Naive thymus-derived CD4-positive, alpha-beta T cell (primary cell): ENCODE data around the gene APP. TPM values are rescaled to one million over a fixed set of nuclear protein-coding genes. Genes with fewer than 3 reads are reported as not detected.

Experiments used
- ATAC-seq: fragments of 150-1000 bp; cut with Tn5 transposase; 2 replicates; pipeline ENCODE4 v1.10.0; 2021; ENCODE audit warnings: mild to moderate bottlenecking, moderate library complexity
- CTCF ChIA-PET: fragments of 350-600 bp; sonication (Branson Sonifier 250); formaldehyde crosslinking; loops from one replicate; lab custom pipeline; 2021; ENCODE audit warnings: antibody characterized with exemption; lab: Charles Lee
- POLR2A ChIA-PET: fragments of 350-600 bp; sonication (Branson Sonifier 250); formaldehyde crosslinking; loops from one replicate; lab custom pipeline; 2021; ENCODE audit warnings: antibody characterized with exemption, inconsistent platforms; lab: Charles Lee
- DNase-seq, 9 donors: peaks; one replicate each; pipeline versions ENCODE4 v3.0.0 to v3.0.0-alpha.2; 2020 to 2022; ENCODE audit warnings: mixed read lengths in 1 of 9
- H3K27ac ChIP-seq: one replicate; pipeline ENCODE4 v1.7.0; 2013; ENCODE audit warnings: mild to moderate bottlenecking, low read depth, low read length, moderate library complexity
- H3K27me3 ChIP-seq, 2 donors: one replicate each; pipeline ENCODE4 v1.7.0; 2013; ENCODE audit warnings: low read length in 2 of 2, mild to moderate bottlenecking in 2 of 2, moderate library complexity in 2 of 2; ENCODE audit not compliant: control insufficient read depth in 2 of 2, insufficient read depth in 2 of 2
- H3K36me3 ChIP-seq, 3 experiments: 1 replicate in 2 of 3; 2 replicates in 1 of 3; pipeline ENCODE4 v1.7.0; 2013; ENCODE audit warnings: low read length in 3 of 3, mild to moderate bottlenecking in 3 of 3, moderate library complexity in 1 of 3; ENCODE audit not compliant: insufficient read depth in 3 of 3, control insufficient read depth in 2 of 3
- H3K4me1 ChIP-seq, 2 donors: one replicate each; pipeline ENCODE4 v1.7.0; 2013; ENCODE audit warnings: low read length in 2 of 2, mild to moderate bottlenecking in 2 of 2, moderate library complexity in 1 of 2; ENCODE audit not compliant: control insufficient read depth in 2 of 2, insufficient read depth in 2 of 2
- H3K4me3 ChIP-seq: 2 replicates; pipeline ENCODE4 v1.7.0; 2013; ENCODE audit warnings: mild to moderate bottlenecking, low read length
- H3K9me3 ChIP-seq, 3 experiments: 1 replicate in 2 of 3; 2 replicates in 1 of 3; pipeline ENCODE4 v1.7.0; 2013; ENCODE audit warnings: low read length in 3 of 3; ENCODE audit not compliant: control insufficient read depth in 2 of 3
- H3K27ac Mint-ChIP-seq, 9 donors: one replicate each; pipeline ENCODE4 v1.8.0; 2020 to 2022; ENCODE audit warnings: mixed read lengths in 9 of 9, mild to moderate bottlenecking in 8 of 9, moderate library complexity in 5 of 9, inconsistent platforms in 2 of 9
- H3K27me3 Mint-ChIP-seq, 5 donors: one replicate each; pipeline ENCODE4 v1.8.0; 2021 to 2022; ENCODE audit warnings: mixed read lengths in 5 of 5, mild to moderate bottlenecking in 1 of 5
- H3K36me3 Mint-ChIP-seq, 5 donors: one replicate each; pipeline ENCODE4 v1.8.0; 2020 to 2022; ENCODE audit warnings: mixed read lengths in 5 of 5, mild to moderate bottlenecking in 3 of 5, inconsistent platforms in 1 of 5
- H3K4me1 Mint-ChIP-seq, 7 donors: one replicate each; pipeline ENCODE4 v1.8.0; 2020 to 2022; ENCODE audit warnings: mixed read lengths in 7 of 7, mild to moderate bottlenecking in 3 of 7, inconsistent platforms in 1 of 7
- H3K4me3 Mint-ChIP-seq, 10 donors: one replicate each; pipeline ENCODE4 v1.8.0; 2020 to 2022; ENCODE audit warnings: mild to moderate bottlenecking in 10 of 10, mixed read lengths in 10 of 10, moderate library complexity in 6 of 10, inconsistent platforms in 2 of 10
- H3K9me3 Mint-ChIP-seq, 11 donors: one replicate each; pipeline ENCODE4 v1.8.0; 2020 to 2022; ENCODE audit warnings: mixed read lengths in 11 of 11, mild to moderate bottlenecking in 4 of 11, inconsistent platforms in 1 of 11, moderate library complexity in 1 of 11
- intact Hi-C, 2 donors: fragments of 100-400 bp; cut with micrococcal nuclease; formaldehyde crosslinking; loops; one replicate each; pipeline ENCODE4 v1.15.1; 2023
- polyA plus RNA-seq, 2 donors: library from polyadenylated mRNA; unstranded; fragments of 300-500 nt; fragmentation: Illumina TruSeq; gene quantifications; one replicate each; pipeline ENCODE4 v1.2.3, GENCODE V29; 2021
- total RNA-seq, 6 experiments: library from RNA in 5 of 6; stranded (reverse) in 5 of 6; gene quantifications; 1 replicate in 5 of 6; 2 replicates in 1 of 6; pipeline ENCODE4 v1.2.3 and lab custom pipeline; 2021 to 2026

Gene APP
- total and polyA plus RNA-seq, 7 experiments from 2014 or later, result 19.8 to 68.0 (median 54.9) TPM

DNA sequence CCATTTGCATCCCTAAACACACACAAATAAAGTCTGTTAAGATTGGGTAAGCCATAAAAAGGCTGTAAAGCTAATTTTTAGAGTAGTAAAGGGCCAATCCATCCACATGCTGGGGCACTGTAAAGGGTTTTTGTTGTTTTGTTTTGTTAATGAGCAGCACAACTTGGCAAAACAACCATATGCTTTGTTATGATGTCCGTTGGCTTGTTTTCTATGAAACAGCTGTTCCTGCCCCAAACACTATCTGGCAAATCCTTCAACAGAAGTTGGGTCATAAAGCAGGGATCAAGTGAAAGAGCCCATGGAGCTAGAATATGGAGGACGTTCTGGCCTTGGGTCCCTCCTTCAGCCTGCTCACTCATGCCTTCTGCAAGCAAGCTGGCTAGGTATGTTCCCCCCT lies 183.6 kb downstream of the APP start:
- ChIA-PET CTCF (no interaction called here), POLR2A (no interaction called here)
- Histone ChIP-seq H3K9me3 (no peaks in the 10 kb centered on the region), H3K36me3 (peaks cover 0 to 2% (median 0%) of the 10 kb centered on the region in 3 experiments), H3K27ac (no peak overlapping the region), H3K27me3 (no peaks in the 10 kb centered on the region), H3K4me1 (no peaks in the 10 kb centered on the region), H3K4me3 (no peak overlapping the region)
- Mint-ChIP-seq H3K27ac (no peak overlapping the region), H3K36me3 (peaks cover 0 to 39% (median 25%) of the 10 kb centered on the region in 5 donors), H3K27me3 (no peaks in the 10 kb centered on the region), H3K4me3 (no peak overlapping the region), H3K4me1 (peaks cover 0 to 2% (median 0%) of the 10 kb centered on the region in 7 donors), H3K9me3 (no peaks in the 10 kb centered on the region)
- intact Hi-C loops, result no loop called here
- ATAC-seq (no peak), DNase-seq (no peak)

DNA sequence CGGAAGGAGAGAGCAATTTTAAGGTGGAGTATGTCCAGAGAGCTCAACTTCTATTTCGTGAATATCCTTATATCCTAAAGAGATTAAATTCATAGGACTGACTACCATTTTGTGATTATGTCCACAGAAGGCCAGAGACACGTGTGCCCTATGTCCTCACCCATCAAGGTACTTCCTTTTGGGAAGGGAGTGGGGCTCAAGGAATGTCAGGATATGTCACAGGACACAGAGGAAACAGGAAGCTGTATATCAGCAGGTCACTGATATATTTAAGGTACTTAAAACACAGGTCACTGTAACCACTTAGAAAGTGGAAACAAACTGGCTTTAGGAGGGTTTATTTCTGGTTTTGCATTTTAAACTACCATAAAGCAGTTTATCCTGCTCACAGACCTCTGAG lies 184.6 kb downstream of the APP start:
- Histone ChIP-seq H3K27me3 (no peaks in the 10 kb centered on the region), H3K36me3 (peaks cover 0 to 2% (median 0%) of the 10 kb centered on the region in 3 experiments), H3K4me1 (no peaks in the 10 kb centered on the region), H3K27ac (no peak overlapping the region), H3K9me3 (no peaks in the 10 kb centered on the region), H3K4me3 (no peak overlapping the region)
- H3K27ac Mint-ChIP-seq, result no peak overlapping the region
- ATAC-seq (no peak), DNase-seq (no peak)
- no peak overlapping the region for H3K4me3 Mint-ChIP-seq
- peaks cover 0 to 41% (median 28%) of the 10 kb centered on the region in 5 donors for H3K36me3 Mint-ChIP-seq
- no peaks in the 10 kb centered on the region for H3K27me3 Mint-ChIP-seq
- CTCF ChIA-PET, result no interaction called here
- H3K4me1 Mint-ChIP-seq, result peaks cover 0 to 2% (median 0%) of the 10 kb centered on the region in 7 donors
- H3K9me3 Mint-ChIP-seq, result no peaks in the 10 kb centered on the region
- POLR2A ChIA-PET, result no interaction called here
- intact Hi-C loops, result no loop called here

DNA sequence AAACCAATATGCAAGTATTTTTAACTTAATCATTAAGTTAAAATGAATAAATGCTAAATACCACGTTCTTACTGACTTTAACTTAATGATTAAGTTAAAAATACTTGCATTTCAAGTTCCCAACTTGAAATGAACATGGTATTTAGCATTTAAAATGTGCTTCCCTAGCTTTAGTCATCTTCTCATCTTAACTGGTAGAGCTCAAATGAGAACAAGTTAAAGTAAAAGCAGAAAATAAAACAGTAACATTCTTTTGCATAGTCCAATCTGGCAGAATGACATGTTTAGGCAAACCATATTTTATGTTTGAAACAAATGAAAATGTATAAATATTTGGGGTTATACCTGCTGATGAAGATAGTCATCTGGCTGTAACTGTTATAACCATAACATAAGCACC lies 186.0 kb downstream of the APP start:
- H3K9me3 Mint-ChIP-seq, result no peaks in the 10 kb centered on the region
- POLR2A ChIA-PET, result no interaction called here
- CTCF ChIA-PET, result interaction anchor here (1.3 kb wide), 1 partner anchor 16 kb away, joined by 3 read pairs; no protein-coding TSS in a partner anchor
- H3K27me3 Mint-ChIP-seq, result no peaks in the 10 kb centered on the region
- Histone ChIP-seq H3K4me1 (no peaks in the 10 kb centered on the region), H3K9me3 (no peaks in the 10 kb centered on the region), H3K27ac (no peak overlapping the region), H3K4me3 (no peak overlapping the region), H3K36me3 (peaks cover 0 to 7% (median 2%) of the 10 kb centered on the region in 3 experiments), H3K27me3 (no peaks in the 10 kb centered on the region)
- H3K4me1 Mint-ChIP-seq, result peaks cover 0 to 5% (median 0%) of the 10 kb centered on the region in 7 donors
- intact Hi-C loops, result no loop called here
- H3K36me3 Mint-ChIP-seq, result peaks cover 6 to 46% (median 38%) of the 10 kb centered on the region in 5 donors
- no peak for ATAC-seq
- DNase-seq, result no peak
- H3K4me3 Mint-ChIP-seq, result no peak overlapping the region
- no peak overlapping the region for H3K27ac Mint-ChIP-seq

DNA sequence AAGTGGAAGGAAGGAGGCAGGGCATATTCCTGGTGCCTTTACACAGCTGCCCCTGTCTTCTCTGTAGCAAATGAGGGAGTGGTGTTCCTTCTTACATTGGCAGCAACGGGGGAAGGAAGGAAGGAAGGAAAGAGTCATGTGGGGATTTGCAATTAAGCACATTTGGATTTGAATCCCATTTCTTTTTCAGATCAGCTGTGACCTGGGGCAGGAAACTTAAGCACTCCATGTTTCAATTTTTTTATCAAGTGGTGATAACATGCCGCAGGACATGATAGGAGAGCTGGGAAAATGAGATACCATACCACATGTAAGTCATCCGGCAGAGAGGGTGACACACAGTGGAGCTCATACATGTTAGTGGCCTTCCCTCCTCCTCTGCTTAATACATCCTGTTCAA lies 186.8 kb downstream of the APP start:
- Mint-ChIP-seq H3K4me3 (no peak overlapping the region), H3K4me1 (peaks cover 0 to 5% (median 0%) of the 10 kb centered on the region in 7 donors), H3K9me3 (no peaks in the 10 kb centered on the region), H3K36me3 (peaks cover 6 to 42% (median 34%) of the 10 kb centered on the region in 5 donors), H3K27me3 (no peaks in the 10 kb centered on the region), H3K27ac (no peak overlapping the region)
- ATAC-seq, result no peak
- H3K27me3 ChIP-seq, result no peaks in the 10 kb centered on the region
- no peak for DNase-seq
- H3K9me3 ChIP-seq, result no peaks in the 10 kb centered on the region
- intact Hi-C loops, result no loop called here
- CTCF ChIA-PET, result interaction anchor here (1.3 kb wide), 1 partner anchor 16 kb away, joined by 3 read pairs; no protein-coding TSS in a partner anchor
- H3K27ac ChIP-seq, result no peak overlapping the region
- no peaks in the 10 kb centered on the region for H3K4me1 ChIP-seq
- no peak overlapping the region for H3K4me3 ChIP-seq
- peaks cover 0 to 7% (median 2%) of the 10 kb centered on the region in 3 experiments for H3K36me3 ChIP-seq
- POLR2A ChIA-PET, result no interaction called here

DNA sequence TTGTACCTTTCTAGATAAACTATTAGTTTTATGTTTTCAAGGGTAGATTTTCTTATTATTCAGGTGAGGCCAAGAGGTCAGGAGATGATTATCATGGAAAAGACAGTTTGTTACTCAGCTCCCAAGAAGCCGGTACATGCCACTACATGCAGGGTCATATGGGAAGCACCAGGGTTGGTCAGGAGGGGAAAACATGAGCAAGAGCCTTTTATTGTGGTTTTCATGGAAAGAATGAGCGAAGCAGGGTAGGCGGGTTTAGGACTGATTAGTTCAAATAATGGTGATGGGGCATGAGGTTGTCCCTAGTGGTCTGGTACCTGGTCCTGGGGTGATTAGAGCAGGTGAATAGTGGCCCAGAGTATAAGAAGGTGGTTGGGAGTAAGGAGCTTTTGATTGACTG lies 189.9 kb downstream of the APP start:
- no peak overlapping the region for H3K27ac Mint-ChIP-seq
- intact Hi-C loops, result no loop called here
- CTCF ChIA-PET, result no interaction called here

DNA sequence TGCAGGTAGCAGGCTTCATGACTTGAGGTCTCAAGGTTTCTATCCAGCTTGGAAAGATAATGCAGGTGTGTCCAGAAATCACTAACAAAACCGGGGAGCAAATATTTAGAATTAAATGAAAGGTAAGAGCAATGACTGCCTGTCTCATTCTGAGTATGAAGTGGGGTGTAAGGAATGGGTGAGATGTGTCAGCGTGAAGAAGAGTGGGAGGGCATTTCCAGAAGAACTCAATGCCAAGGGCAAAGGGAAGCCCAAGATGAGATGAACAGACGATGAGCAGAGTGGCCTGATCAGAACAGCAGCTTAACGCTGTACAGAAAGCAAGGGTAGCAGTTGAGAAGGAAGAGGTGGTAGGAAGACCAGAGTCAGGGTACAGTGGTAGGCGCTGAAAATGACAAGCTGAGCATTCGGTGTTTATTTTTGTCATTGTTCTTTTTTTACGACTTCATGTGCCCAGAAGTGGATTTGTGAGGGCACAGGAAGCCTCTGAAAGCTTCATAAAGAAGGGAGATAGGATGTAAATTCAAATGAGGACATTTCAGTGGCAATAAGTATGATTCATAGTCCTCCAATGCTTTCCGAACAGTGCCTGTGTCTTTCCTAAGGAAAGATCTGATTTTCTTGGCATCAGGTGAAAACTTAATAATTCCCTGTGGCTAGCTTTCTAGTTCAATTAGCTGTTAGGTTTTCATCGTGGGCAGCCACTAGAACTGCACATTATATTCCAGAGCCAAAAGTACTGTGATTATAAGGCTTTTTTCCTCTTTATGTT lies 190.5 kb downstream of the APP start:
- Histone ChIP-seq H3K36me3 (peaks cover 0 to 9% (median 0%) of the 10 kb centered on the region in 3 experiments), H3K9me3 (no peaks in the 10 kb centered on the region), H3K4me3 (no peak overlapping the region), H3K4me1 (peaks cover 0 to 9% of the 10 kb centered on the region in 2 donors), H3K27ac (no peak overlapping the region), H3K27me3 (no peaks in the 10 kb centered on the region)
- no peak overlapping the region for H3K27ac Mint-ChIP-seq
- POLR2A ChIA-PET, result no interaction called here
- no peaks in the 10 kb centered on the region for H3K27me3 Mint-ChIP-seq
- H3K4me1 Mint-ChIP-seq, result peaks cover 0 to 21% (median 18%) of the 10 kb centered on the region in 7 donors
- CTCF ChIA-PET, result no interaction called here
- DNase-seq (no peak), ATAC-seq (no peak)
- H3K36me3 Mint-ChIP-seq, result peaks cover 9 to 41% (median 37%) of the 10 kb centered on the region in 5 donors
- H3K4me3 Mint-ChIP-seq, result no peak overlapping the region
- intact Hi-C loops, result no loop called here
- no peaks in the 10 kb centered on the region for H3K9me3 Mint-ChIP-seq

More for the DNA sequence above, 189.9 kb downstream of the APP start:
- POLR2A ChIA-PET, result no interaction called here
- peaks cover 0 to 7% (median 0%) of the 10 kb centered on the region in 3 experiments for H3K36me3 ChIP-seq
- no peak for ATAC-seq
- no peaks in the 10 kb centered on the region for H3K9me3 Mint-ChIP-seq
- H3K27me3 Mint-ChIP-seq, result no peaks in the 10 kb centered on the region
- no peak for DNase-seq
- peaks cover 6 to 39% (median 33%) of the 10 kb centered on the region in 5 donors for H3K36me3 Mint-ChIP-seq
- no peaks in the 10 kb centered on the region for H3K27me3 ChIP-seq
- H3K9me3 ChIP-seq, result no peaks in the 10 kb centered on the region
- peaks cover 0 to 21% (median 18%) of the 10 kb centered on the region in 7 donors for H3K4me1 Mint-ChIP-seq
- H3K4me1 ChIP-seq, result peaks cover 0 to 9% of the 10 kb centered on the region in 2 donors
- H3K4me3 Mint-ChIP-seq, result no peak overlapping the region
- no peak overlapping the region for H3K4me3 ChIP-seq
- no peak overlapping the region for H3K27ac ChIP-seq
